Gastrocnemius medialis (tissue), 4 donors: Measurements from ENCODE around the gene MBD1. TPM values are rescaled to one million over a fixed set of nuclear protein-coding genes. Genes with fewer than 3 reads are reported as not detected.
"Not testable (repeated sequence)": the region's sequence is repeated elsewhere in the genome, so short reads cannot be mapped to it uniquely, and the experiment has no call there.

ENCODE experiments used
- ATAC-seq, 2 donors: fragments of 150-250 bp; one replicate each; pipeline ENCODE4 v1.9.1; 2016
- DNase-seq, 2 donors: peaks; one replicate each; pipeline ENCODE4 v3.0.0-alpha.2; 2019
- H3K27ac ChIP-seq, 4 donors: fragments of 200-600 bp; sonication (generic); 1 replicate in 1 of 4; 2 replicates in 3 of 4; pipeline ENCODE4 v1.5.1; 2016 to 2018; ENCODE audit warnings: mild to moderate bottlenecking in 2 of 4, moderate library complexity in 1 of 4
- H3K27me3 ChIP-seq, 3 donors: fragments of 200-600 bp; sonication (generic) in 2 of 3; 1 replicate in 1 of 3; 2 replicates in 2 of 3; pipeline versions ENCODE4 v1.5.1 to v1.6.0; 2016 to 2019; ENCODE audit warnings: mild to moderate bottlenecking in 1 of 3, moderate library complexity in 1 of 3
- H3K36me3 ChIP-seq, 2 donors: fragments of 200-600 bp; sonication (generic) in 1 of 2; one replicate each; pipeline ENCODE4 v1.5.1; 2017 to 2018
- H3K4me1 ChIP-seq, 2 donors: fragments of 200-600 bp; sonication (generic) in 1 of 2; one replicate each; pipeline ENCODE4 v1.5.1; 2016 to 2017; ENCODE audit warnings: mild to moderate bottlenecking in 2 of 2
- H3K4me3 ChIP-seq, 4 donors: fragments of 200-600 bp; sonication (generic) in 3 of 4; 1 replicate in 1 of 4; 2 replicates in 3 of 4; pipeline ENCODE4 v1.5.1; 2016 to 2019; ENCODE audit warnings: mild to moderate bottlenecking in 2 of 4
- H3K9me3 ChIP-seq, 3 donors: fragments of 200-600 bp; sonication (generic) in 2 of 3; 1 replicate in 1 of 3; 2 replicates in 2 of 3; pipeline ENCODE4 v1.5.1; 2016 to 2019
- CTCF ChIP-seq, 5 experiments: fragments of 450-650 bp in 3 of 5; fragments of 200-600 bp in 2 of 5; sonication (generic) in 2 of 5; IDR thresholded peaks in 4 of 5; conservative IDR thresholded peaks in 1 of 5; 1 replicate in 4 of 5; 2 replicates in 1 of 5; pipeline ENCODE4 v1.5.1; 2016 to 2019; ENCODE audit warnings: antibody characterized with exemption in 5 of 5, mild to moderate bottlenecking in 3 of 5, moderate library complexity in 3 of 5
- POLR2A ChIP-seq, 2 donors: fragments of 450-650 bp; IDR thresholded peaks; one replicate each; pipeline ENCODE4 v1.6.1; 2017; ENCODE audit warnings: antibody characterized with exemption in 2 of 2, mild to moderate bottlenecking in 2 of 2, moderate library complexity in 2 of 2
- in situ Hi-C, 4 donors: fragments of 200-750 bp; cut with MboI; loops; one replicate each; pipeline versions ENCODE4 v1.15.0 to v1.8.0; 2017; ENCODE audit warnings: low sequenced_read_pairs in 4 of 4
- intact Hi-C: fragments of 100-400 bp; cut with DNase I; formaldehyde crosslinking; loops from one replicate; pipeline ENCODE4 v1.15.1; 2023; ENCODE audit warnings: low total_unique reads
- total RNA-seq, 4 donors: library from RNA; depleted of rRNA; stranded (reverse); fragments of >200 nt; gene quantifications; one replicate each; pipeline versions ENCODE4 v1.1.0 to v1.2.3, GENCODE V29; 2016

Gene MBD1
- total RNA-seq, 4 donors from 2014 or later: 80.4 to 127 (median 103) TPM

DNA sequence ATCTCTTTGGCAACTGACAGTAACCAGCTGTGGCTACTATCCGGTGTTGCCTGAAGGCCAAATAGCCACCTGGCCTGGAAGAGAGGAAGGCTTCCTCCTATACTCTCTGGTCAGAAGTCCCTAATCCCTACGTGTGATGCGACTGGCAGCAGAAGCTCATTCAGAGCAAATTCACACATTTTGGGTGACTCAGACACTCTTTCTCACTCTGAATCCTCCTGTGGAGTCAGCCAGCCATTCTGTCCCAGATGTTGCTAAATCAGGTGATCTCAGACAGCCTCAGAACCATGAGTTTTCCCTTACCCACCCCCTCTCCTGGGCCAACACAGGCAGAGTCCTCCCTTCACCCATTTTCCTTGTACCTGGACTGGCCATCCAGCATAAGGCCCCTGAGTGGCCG lies 49.7 kb downstream of the MBD1 start:
- in situ Hi-C loops: no loop called here

DNA sequence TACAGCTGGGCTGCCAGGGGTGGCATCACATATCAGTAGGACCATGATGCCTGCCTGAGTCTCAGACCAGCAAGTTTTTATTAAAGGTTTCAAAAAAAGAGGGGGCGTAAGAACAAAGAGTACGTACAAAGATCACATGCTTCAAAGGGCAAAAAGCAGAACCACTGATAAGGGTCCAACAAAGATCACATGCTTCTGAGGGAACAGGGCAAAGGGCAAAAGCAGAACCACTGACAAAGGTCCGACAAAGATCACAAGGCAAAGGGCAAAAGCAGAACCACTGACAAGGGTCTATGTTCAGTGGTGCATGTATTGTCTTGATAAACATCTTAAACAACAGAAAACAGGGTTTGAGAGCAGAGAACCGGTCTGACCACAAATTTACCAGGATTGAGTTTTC lies 61.1 kb downstream of the MBD1 start:
- DNase-seq, H3K27ac ChIP-seq, in situ Hi-C loops, H3K4me1 ChIP-seq, ATAC-seq, intact Hi-C loops, H3K4me3 ChIP-seq, H3K36me3 ChIP-seq, H3K27me3 ChIP-seq, H3K9me3 ChIP-seq: not testable (repeated sequence)

More for the DNA sequence above, 49.7 kb downstream of the MBD1 start:
- no peak for DNase-seq
- H3K27me3 ChIP-seq: no peaks in the 10 kb centered on the region
- no peaks in the 10 kb centered on the region for H3K36me3 ChIP-seq
- intact Hi-C loops: no loop called here
- ATAC-seq: no peak
- no peaks in the 10 kb centered on the region for H3K4me1 ChIP-seq
- H3K27ac ChIP-seq: no peak overlapping the region
- no peak overlapping the region for H3K4me3 ChIP-seq
- TF ChIP-seq CTCF (IDR thresholded peaks at IDR 0.05 in 4 of 5, conservative IDR thresholded peaks at IDR 0.05 in 1 of 5) (no peak), POLR2A (IDR thresholded peaks at IDR 0.05) (no peak)
- H3K9me3 ChIP-seq: no peaks in the 10 kb centered on the region

Other genes starting within 250 kb of the MBD1 start
- under 1 TPM; 0.05 to 0.60 (median 0.35) TPM for gene MYO5B, start 86.4 kb downstream of the MBD1 start, total RNA-seq
- 1 to 10 TPM in 3 of 4 donors, not detected in 1; 1.3 to 1.4 (median 1.4) TPM for gene CFAP53, start 15.0 kb downstream of the MBD1 start, total RNA-seq
- 10 to 100 TPM; 21.1 to 32.0 (median 27.3) TPM for gene CXXC1, start 6.2 kb upstream of the MBD1 start, total RNA-seq
- gene SKA1, start 93.5 kb upstream of the MBD1 start, total RNA-seq: under 1 TPM in 2 of 4 donors, not detected in 2; 0.15 to 0.16 TPM